GM21381 (cell line): ENCODE results near the gene NPAS2.

ENCODE experiments used
- ATAC-seq: cut with Tn5 transposase; IDR thresholded peaks from one replicate; pipeline ENCODE4 v1.9.1; 2021; ENCODE audit warnings: mild to moderate bottlenecking, moderate library complexity; ENCODE audit not compliant: unreplicated experiment

NPAS2 gene

DNA sequence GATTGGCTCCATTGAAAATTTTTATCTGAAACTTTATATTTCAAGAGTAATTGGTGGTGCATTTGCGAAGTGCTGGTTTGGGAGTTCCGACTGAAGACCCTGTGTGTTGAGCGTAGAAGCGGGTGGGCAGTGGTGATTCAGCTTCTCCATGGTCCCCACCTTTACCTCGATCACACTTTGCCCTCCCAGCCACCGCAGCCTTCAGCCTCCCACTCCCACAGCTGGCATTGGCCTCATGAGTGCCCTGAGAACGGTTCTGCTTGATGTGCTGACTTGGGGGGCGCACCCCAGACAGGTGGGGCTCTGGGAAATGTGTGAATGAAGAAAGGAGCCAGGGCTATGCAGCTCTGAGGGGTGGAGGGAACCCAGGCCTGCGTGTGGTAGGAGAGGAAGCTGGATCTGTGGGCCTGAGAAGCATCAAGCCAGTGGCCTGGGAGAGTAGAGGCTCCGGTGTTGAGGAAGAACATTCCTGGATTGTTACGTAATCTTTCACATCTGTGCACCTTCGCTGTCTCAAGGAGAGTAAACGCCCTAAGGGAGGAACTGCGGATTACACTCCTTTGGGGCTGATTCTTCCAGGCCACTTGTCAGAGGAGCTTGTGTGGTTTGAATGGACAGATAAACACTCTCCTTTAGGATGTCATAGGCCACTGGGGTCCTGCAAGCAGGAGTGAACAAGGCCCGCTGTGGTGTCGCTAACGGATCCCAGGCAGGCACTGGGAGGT lies 83.8 kb downstream of the NPAS2 start:
- no peak for ATAC-seq

DNA sequence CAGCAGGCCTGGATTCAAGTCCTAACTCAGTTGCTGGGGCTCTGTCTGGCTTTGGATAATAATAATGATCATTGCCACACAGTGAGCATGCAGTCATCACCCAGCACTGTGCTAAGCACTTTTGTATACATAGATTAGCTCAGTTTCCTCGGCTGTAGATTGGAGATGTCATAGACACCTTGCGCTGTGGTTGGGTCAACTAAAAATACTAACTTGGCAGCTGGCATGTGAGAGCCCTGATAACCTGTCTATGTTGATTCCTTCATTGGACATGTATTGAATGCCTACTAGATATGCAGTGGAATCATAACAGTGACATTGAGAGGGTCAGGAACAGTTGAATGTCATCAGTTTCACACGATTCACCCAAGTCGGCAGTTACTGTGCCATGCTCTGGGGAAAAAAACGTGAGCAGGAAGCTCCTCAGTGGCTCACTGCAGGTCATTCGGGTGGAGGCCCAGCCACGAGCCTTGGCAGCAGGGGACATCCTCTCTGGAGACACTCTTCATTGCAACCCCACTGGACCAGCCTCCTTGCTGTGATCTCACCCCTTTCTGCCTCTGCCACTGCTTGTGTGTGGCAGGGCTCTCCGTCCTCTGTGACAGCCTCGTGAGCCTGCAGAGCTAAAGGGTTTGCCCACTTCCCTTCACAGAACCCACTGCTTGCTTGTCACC lies 85.3 kb downstream of the NPAS2 start:
- ATAC-seq: no peak

DNA sequence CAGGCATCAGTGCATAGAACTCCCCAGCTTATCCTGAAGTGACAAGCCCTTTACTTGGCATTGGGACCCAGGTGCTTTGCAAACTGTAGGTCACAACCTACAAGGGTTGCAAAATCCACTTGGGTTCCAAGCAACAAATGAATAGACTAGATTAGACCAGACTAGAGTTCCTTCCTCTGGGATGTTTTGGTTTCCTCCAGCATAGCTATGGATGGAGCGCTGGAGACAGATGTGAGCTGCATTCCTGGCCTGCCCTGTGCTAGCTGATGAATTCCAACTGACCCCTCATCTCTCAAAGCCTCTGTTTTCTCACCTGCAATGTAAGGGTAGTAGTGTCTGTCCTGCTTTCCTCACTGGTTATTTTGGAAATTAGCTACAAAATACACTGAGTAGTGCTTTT lies 86.2 kb downstream of the NPAS2 start:
- ATAC-seq: no peak

DNA sequence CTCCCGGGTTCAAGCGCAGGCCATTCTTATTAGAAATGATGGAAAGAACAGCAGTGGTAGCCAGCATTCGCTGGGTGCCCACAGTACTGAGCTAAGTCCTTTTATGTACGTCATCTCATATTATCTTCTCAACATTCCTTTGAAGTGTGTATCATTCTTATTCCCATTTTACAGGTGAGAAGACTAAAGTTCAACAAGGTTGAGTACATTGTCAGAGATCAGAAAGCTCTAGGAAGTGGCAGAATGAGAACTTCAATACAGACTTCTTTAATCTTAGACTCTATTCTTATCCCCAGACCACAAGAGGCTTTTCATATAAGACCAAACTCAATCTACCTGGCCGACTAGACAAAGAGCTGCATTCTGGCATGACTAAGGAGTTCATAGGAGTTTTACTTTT lies 86.7 kb downstream of the NPAS2 start:
- no peak for ATAC-seq

DNA sequence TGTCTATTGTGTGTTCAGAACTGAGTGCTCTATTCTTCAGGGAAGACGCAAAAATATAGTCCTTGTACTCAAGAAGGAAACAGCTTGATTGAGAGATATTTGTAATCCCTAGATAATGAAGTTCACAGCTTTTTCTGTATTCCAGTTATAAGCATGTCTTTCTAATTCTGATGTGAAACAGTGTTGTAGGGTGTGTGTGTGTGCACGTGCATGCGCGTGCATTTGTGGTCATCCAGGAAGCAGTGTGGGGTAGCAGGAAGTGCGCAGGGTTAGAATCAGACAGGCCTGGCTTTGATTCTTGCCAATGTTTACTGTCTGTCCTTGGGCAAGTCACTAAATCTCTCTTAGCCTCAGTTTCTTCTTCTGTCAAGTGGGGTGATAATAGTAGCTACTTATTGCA lies 87.9 kb downstream of the NPAS2 start:
- ATAC-seq: no peak

DNA sequence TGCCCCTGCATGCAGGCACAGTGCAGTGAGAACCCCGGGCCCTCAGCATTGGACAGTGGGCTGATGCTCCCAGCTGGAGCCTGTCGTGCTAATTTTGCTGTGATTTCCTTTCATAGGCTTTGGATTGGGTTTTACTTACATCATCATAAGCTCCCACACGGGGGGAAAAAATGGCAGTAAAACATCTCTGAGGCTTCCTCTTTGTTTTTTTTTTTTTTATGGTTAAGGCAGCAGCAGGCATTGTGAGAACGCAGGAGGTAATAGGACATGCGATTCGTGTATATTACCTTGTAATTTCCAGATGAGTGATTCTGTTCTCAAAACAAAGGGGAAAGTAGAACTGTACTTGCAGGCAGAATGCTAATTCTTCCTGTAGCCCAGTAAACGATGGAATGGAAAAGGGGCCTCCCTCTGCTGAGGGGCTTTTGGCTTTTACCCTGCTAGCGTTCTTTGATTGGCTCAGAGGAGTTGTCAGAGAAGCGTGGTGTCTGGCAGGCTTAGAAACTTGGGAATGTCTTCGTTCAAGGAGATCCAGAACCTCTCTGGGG lies 89.7 kb downstream of the NPAS2 start:
- no peak for ATAC-seq

DNA sequence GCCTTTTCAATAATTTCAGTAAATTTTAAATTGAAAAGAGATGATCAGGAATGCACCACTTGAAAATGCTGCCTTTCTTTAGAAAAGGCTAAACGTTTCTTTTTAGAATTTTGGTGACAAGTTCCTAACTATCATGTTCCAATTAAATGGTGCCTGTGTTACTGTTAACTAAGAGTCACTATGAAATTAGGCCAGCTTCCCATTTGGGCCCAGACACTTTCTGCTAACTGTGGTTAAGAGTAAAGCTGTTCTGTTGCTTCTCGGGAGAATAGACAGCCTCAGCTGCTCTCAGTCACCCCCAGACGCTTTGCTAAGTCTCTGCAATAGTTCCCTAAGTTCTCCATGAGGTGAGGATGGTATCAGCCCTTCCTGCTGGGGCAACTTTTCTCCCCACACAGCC lies 90.2 kb downstream of the NPAS2 start:
- ATAC-seq: no peak

DNA sequence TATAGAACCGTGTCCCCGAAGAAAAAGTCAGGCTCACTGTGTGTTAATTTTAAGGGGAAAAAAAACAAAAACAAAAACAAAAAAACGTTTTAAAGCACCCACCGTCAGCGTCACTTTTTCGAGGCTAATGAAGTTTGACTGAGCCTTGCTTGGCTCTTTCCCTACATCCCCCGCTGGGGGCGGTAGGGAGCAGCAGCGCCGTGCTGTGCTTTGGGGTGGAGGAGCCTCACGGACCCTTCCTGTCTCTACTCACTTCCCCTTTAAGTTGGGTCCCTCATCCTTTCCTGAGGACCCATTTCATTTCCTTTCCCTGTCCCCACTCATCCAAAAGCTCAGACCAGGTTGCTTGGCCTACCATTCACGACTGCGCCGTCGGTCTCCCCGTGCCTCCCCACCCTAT lies 99.4 kb downstream of the NPAS2 start:
- ATAC-seq: no peak

DNA sequence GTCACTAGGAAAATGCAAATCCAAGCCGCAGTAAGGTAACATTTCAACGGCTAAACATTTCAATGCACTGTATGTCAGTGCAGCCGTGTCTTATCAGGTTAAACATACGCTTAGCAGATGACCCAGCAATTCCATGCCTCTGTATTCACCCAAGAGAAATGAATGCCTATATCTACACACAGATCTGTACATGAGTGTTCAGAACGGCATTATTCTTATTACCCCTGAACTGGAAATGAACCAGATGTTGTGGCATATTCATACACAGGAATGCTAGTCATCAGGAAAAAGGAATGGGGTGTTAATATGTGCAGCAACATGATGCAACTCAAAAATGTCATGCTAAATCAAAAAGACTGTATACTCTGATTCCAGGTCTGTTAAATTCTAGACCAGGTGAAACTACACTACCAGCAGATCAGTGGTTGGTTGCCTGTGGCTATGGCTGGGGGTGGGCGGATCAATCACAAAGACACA lies 101.8 kb downstream of the NPAS2 start:
- no peak for ATAC-seq

DNA sequence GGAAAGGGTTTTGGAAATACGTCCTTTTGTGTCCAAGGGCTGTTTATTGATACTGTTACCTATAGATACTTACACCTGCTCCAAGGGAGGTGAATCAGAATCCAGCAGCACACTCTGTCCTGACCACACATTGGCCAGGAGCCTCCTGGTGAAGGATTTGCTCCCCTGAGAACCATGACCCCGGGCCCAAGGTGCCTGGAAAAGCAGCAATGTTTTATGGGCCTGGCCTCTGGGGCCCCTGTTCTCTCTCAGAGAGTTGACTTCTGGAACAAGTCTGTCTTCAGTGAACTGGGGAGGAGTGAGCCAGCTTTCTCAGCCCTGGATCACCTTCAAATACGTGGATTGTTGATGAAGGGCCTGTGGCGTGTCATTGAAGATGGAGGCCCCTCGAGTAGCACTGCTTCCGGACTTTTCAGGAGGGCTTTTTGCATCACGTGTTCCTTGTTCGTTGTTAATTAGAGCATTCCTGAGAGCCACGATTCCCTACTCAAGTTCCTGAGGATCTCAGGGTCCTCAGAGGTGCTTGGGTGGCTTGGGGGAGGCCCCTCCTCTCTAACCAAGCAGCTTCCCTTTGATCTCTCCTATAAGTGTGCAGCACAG lies 103.6 kb downstream of the NPAS2 start:
- ATAC-seq: no peak

DNA sequence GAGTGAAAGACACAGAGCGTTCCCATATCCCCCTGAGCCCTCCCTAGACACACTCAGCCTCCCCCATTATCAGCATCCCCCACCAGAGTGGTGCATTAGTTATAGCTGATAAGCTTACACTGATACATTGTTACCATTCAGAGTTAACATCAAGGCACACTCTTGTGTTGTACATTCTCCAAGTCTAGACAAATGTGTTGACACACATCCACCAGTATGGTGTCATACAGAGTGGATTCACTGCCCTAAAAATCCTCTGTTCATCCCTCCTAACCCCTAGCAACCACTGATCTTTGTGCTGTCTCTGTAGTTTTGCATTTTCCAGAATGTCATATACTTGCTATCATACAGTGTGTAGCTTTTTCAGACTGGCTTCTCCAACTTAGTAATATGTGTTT lies 104.2 kb downstream of the NPAS2 start:
- no peak for ATAC-seq

DNA sequence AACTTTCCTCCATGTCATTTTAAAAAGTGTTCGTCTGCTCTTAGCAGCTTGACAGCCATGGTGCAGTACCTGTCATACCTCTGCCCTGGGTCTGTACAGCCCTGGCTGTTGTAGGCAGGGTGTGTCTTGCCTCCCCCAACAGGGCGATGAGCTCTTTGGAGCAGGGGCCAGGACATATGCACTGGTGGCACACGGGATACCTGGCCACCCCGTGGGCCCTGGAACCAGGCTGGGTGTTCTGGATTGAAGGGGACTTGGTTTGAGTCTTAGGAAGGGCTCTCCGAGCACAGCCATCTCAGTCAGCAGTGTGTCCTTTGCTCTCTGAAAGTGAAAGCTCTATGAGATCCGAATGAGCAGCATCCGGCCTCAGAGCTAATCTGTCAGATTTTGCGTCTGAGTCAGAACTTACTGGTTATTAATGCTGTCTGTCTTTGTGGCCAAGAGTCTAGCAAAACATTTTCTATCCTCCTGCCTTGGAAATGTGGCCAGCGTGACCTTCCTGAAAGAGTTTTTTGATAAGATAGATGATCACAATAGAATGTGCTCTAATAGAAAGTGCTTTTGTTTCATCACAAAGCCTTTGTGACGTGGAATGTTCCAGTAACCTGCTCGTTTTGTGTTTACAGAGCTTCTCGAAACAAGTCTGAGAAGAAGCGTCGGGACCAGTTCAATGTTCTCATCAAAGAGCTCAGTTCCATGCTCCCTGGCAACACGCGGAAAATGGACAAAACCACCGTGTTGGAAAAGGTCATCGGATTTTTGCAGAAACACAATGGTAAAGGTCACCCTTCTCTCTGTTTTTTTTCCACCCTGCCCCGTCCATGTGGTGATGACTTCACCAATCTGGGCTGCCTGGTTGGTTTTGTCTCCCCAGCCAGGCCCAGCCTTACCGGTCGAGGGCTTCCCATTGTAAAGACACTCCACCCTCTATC lies 104.8 kb downstream of the NPAS2 start:
- no peak for ATAC-seq

DNA sequence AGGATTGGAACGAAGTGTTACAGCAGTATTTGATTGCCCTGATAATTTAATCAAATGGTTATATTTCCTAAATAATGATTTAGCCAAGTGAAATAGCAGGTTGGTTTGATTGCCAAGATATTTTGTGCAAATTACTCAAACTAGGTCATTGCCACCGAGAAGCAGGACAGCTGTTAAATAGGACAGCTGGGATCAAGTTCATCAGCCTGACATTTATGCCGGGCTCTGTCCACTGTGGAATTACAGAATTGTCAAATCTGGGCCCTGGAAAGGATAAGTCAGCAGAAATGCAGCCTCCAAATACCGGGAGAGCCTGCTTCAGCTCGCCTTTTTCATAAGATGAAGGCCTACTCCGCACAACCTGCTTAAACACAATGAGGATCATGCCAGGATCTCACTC lies 108.3 kb downstream of the NPAS2 start:
- ATAC-seq: no peak

DNA sequence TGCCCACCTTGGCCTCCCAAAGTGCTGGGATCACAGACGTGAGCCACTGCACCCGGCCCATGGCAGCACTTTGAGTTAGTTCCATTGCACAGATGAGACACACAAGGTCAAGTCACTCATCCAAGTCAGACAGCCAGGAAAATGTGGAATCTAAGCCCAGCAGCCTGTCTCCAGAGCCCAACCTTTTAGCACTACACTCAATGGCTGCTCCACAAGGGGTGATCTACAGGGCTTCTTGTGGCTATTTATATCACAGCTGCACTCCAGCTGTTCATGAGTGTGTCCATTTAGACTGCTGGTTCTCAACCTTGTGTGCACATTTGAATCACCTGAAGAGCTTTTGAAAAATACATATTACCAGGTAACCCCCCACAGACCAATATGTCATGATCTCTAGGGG lies 109.2 kb downstream of the NPAS2 start:
- ATAC-seq: no peak

DNA sequence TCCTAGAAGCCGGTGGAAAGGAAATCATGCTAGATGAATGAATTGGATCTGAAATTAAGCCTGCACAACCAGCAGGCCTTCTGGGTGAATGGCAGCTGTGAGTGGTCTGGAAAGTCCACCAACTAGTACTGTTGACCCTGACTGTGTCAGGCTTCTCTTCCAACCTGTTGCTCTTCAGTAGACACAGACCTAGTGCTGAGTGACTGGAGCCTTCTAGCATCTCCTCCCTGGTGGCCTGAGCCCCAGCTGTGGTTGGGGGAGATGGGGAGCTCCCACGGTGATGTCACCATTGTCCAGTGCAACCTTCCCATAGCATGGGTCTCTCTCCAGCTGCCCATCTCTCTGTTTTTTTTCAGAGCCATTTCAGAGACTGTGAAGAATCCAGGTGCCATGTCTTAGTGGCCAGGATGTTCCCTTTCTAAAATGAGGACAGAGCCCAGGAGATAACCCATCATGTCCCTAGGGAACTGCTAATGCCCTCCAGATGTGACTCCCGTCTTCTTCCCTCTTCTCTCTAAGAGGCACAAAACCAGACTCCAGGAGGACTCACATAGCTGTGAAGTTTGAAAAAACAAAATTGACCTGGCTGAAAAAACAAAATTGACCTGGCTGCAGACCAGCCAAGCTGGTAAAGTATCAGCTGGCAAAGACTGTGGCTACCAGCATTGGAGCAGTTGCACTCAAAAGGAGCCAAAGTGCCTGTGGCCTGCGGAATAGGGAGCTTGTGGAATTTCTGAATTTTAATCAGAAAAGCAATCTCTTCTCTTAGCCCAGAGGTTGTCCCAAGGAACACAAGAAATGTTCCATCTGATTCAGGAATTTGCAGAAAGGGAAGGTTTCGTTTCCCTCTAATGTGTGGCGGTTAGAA lies 114.8 kb downstream of the NPAS2 start:
- ATAC-seq: no peak

DNA sequence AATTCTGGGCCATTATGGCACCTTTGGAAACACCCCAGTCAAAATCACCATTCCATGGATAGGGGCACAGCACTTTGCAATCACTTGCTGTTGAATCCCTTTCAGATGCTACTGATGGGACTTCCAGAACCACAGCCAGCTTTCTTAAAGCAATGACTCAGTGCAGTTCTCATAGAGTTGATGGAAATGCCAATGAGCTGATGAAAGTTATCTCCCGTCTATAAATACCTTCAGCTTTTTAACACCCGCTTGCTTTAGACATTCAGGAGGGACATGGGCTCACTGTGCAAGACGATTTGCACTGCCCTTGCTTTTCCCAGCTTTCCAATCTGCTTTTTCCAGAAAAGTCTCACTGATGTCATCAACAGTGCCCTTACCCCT lies 115.4 kb downstream of the NPAS2 start:
- no peak for ATAC-seq

DNA sequence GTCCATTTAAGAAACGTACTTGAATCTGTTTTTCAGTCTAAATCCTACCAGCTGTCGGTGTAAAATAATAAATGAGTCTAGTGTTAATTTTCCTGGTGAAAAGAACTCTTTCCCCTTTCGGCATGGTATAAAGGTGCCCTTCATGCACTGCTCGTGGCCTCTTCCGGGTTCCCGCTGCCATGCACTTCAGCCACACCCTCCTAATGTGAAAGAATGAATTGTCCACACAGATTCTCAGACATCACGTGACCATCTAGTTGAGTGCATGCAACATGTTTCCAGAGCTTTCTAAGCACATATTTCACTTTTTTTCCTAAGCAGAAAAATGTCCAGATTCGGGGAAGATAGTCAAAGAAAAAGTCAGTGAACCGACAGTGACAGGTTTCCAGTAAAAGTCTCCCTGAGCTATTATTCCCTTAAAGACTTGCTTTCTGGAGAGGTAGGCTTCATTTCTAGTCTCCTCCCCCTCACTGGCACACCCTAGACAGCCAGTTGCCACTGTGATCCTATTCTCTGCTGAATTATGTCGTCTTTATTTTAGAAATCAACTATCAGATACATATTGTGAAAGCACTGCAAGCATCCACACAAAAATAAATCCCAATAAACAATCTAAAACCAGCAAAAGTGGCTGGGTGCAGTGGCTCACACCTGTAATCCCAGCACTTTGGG lies 116.3 kb downstream of the NPAS2 start:
- ATAC-seq: no peak

DNA sequence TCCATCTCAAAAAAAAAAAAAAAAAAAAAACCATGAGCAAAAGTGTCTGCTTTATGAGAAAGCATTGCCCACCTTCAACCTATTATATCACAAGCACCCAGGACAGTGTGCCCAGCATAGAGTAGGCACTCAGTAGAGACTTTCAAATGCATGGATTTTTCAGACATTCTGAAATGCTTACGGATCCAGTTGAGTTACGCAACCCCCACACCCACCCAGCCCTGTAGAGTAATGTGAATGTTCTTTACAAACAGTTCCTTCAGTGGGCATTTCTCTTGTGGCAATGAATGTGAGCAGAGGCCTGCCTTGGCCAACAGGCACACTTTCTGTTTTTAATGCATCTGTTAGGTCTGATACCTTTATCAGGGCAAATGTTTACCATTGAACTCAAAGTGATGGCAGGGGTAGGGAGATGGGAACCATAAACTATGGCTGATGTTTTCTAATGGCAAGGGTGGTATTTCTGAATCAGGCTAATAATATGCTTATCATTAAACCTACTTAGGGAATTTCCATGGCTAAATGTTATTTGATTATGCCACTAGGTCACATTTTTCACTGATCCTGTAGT lies 117.1 kb downstream of the NPAS2 start:
- ATAC-seq: no peak
